Body of pancreas (tissue), 4 donors: Measurements from ENCODE around the gene FGF12.

Experiments
- POLR2A ChIP-seq, 3 donors: fragments of 450-650 bp; IDR thresholded peaks; one replicate each; pipeline ENCODE4 v1.6.1; 2016; ENCODE audit warnings: antibody characterized with exemption in 3 of 3, mild to moderate bottlenecking in 2 of 3
- TF ChIP-seq, protein P1 (sequence below), 7 experiments: fragments of 450-650 bp in 4 of 7; fragments of 200-600 bp in 3 of 7; sonication (generic) in 3 of 7; IDR thresholded peaks; one replicate each; pipeline ENCODE4 v1.5.1; 2016 to 2019; ENCODE audit warnings: antibody characterized with exemption in 7 of 7

DNA sequence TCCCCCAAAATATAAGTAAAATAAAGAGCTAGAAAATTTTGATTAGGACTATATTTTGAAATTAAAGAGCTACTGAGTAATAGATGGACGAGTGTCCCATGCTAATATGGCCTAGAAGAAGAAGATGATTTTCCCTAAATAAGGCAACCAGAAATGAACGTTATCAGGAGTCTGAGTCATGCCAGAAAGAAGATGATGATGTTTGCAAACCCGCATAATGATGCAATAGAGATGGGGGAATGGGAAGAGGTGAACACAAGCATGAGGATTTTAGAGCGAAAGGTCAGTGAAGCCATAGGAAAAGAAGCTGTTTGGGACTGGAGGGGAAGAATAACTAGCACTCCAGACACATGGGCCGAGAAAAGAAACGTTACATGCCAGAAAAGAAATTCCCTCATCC is 71.7 kb downstream of the FGF12 start:
- TF ChIP-seq, protein P1, sequence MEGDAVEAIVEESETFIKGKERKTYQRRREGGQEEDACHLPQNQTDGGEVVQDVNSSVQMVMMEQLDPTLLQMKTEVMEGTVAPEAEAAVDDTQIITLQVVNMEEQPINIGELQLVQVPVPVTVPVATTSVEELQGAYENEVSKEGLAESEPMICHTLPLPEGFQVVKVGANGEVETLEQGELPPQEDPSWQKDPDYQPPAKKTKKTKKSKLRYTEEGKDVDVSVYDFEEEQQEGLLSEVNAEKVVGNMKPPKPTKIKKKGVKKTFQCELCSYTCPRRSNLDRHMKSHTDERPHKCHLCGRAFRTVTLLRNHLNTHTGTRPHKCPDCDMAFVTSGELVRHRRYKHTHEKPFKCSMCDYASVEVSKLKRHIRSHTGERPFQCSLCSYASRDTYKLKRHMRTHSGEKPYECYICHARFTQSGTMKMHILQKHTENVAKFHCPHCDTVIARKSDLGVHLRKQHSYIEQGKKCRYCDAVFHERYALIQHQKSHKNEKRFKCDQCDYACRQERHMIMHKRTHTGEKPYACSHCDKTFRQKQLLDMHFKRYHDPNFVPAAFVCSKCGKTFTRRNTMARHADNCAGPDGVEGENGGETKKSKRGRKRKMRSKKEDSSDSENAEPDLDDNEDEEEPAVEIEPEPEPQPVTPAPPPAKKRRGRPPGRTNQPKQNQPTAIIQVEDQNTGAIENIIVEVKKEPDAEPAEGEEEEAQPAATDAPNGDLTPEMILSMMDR (IDR thresholded peaks at IDR 0.05) = no peak
- no peak for TF ChIP-seq POLR2A (IDR thresholded peaks at IDR 0.05)
